Endodermal cell (in vitro differentiated cells): ENCODE data around the gene TMEM108. TPM values are rescaled to one million over a fixed set of nuclear protein-coding genes. Genes with fewer than 3 reads are reported as not detected.

Source experiments
- DNase-seq: peaks from one replicate; pipeline ENCODE4 v3.0.0-alpha.2; 2017
- H3K27ac ChIP-seq: 2 replicates; pipeline ENCODE4 v1.5.1; 2013; ENCODE audit warnings: mild to moderate bottlenecking, low read depth, low read length, moderate library complexity
- H3K27me3 ChIP-seq: 2 replicates; pipeline ENCODE4 v1.6.1; 2013; ENCODE audit warnings: mild to moderate bottlenecking, low read length, moderate library complexity; ENCODE audit not compliant: insufficient read depth, control insufficient read depth, poor library complexity, severe bottlenecking
- H3K36me3 ChIP-seq: 2 replicates; pipeline ENCODE4 v1.7.0; 2013; ENCODE audit warnings: mild to moderate bottlenecking, low read length, moderate library complexity; ENCODE audit not compliant: control insufficient read depth, insufficient read depth
- H3K4me1 ChIP-seq: one replicate; pipeline ENCODE4 v1.7.0; 2013; ENCODE audit warnings: low read length; ENCODE audit not compliant: control insufficient read depth, insufficient read depth
- H3K4me3 ChIP-seq: 2 replicates; pipeline ENCODE4 v1.5.1; 2013; ENCODE audit warnings: mild to moderate bottlenecking, low read length, moderate library complexity
- H3K9ac ChIP-seq: 2 replicates; pipeline ENCODE4 v1.6.1; 2013; ENCODE audit warnings: mild to moderate bottlenecking, low read length, moderate library complexity; ENCODE audit not compliant: poor library complexity, severe bottlenecking; ENCODE audit errors: extremely low read depth
- H3K9me3 ChIP-seq: 2 replicates; pipeline ENCODE4 v1.6.1; 2013; ENCODE audit warnings: mild to moderate bottlenecking, low read length, moderate library complexity; ENCODE audit not compliant: control insufficient read depth
- H3K27ac Mint-ChIP-seq: 2 replicates; pipeline ENCODE4 v1.8.0; 2020; ENCODE audit warnings: mixed read lengths
- H3K27me3 Mint-ChIP-seq: 2 replicates; pipeline ENCODE4 v1.8.0; 2021; ENCODE audit warnings: mild to moderate bottlenecking, mixed read lengths; ENCODE audit not compliant: insufficient read depth
- H3K36me3 Mint-ChIP-seq: 2 replicates; pipeline ENCODE4 v1.8.0; 2020; ENCODE audit warnings: low read depth, mixed read lengths
- H3K4me1 Mint-ChIP-seq: 2 replicates; pipeline ENCODE4 v1.8.0; 2020; ENCODE audit warnings: mixed read lengths
- H3K4me3 Mint-ChIP-seq: 2 replicates; pipeline ENCODE4 v1.8.0; 2020; ENCODE audit warnings: mild to moderate bottlenecking, moderate library complexity, mixed read lengths
- H3K9me3 Mint-ChIP-seq: 2 replicates; pipeline ENCODE4 v1.8.0; 2020; ENCODE audit warnings: mild to moderate bottlenecking, mixed read lengths
- WGBS, 2 experiments: methylation state at CpG; one replicate each; pipeline versions ENCODE4 v1.1.5 to v1.1.7; 2013; ENCODE audit warnings: missing lambda C conversion rate in 2 of 2, mixed read lengths in 1 of 2; ENCODE audit not compliant: insufficient coverage in 1 of 2, insufficient read length in 1 of 2; 5-methylcytosine and 5-hydroxymethylcytosine counted together
- total RNA-seq, 2 donors: library from RNA; stranded (reverse); fragmentation: NEBNext Ultra II Directional in 1 of 2; extraction: Animal tissue kit (Norgen Biotek cat#: 25700) in 1 of 2; gene quantifications; 2 replicates in 1 of 2; 3 replicates in 1 of 2; pipeline ENCODE4 v1.2.1, GENCODE V29; 2021
- TF ChIP-seq, protein P1 (sequence below): fragments of 200-600 bp; sonication (generic); conservative IDR thresholded peaks from 2 replicates; pipeline ENCODE4 v1.5.0; 2021; ENCODE audit warnings: antibody characterized with exemption, mild to moderate bottlenecking

TMEM108 gene
- total RNA-seq, 2 donors from 2014 or later: 4.8 to 7.9 TPM

DNA sequence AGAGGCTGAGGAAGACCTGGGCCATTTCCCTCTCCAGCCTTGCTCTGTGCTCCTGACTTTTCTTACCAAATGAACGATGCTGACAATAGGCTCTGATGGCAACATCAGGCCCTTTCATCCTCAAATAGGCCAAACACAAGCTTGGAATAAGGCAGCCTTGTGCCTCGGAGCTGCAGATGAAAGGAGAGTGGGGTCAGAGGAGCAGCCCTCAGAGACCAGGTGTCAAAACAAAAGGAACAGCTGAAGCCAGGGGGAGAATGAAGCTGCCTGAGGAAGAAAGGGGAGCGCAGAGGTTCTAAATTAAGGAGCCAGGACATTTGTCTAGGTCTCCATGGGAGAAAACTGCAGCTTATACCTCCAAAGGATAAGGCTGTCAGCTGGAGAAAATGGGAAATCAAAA is 366.7 kb downstream of the TMEM108 start:
- TF ChIP-seq, protein P1, sequence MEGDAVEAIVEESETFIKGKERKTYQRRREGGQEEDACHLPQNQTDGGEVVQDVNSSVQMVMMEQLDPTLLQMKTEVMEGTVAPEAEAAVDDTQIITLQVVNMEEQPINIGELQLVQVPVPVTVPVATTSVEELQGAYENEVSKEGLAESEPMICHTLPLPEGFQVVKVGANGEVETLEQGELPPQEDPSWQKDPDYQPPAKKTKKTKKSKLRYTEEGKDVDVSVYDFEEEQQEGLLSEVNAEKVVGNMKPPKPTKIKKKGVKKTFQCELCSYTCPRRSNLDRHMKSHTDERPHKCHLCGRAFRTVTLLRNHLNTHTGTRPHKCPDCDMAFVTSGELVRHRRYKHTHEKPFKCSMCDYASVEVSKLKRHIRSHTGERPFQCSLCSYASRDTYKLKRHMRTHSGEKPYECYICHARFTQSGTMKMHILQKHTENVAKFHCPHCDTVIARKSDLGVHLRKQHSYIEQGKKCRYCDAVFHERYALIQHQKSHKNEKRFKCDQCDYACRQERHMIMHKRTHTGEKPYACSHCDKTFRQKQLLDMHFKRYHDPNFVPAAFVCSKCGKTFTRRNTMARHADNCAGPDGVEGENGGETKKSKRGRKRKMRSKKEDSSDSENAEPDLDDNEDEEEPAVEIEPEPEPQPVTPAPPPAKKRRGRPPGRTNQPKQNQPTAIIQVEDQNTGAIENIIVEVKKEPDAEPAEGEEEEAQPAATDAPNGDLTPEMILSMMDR: no peak
- Histone ChIP-seq H3K9me3 (no peaks in the 10 kb centered on the region), H3K4me1 (no peaks in the 10 kb centered on the region), H3K27ac (peak overlapping the region; percentile 87), H3K36me3 (no peaks in the 10 kb centered on the region), H3K9ac (no peak overlapping the region), H3K4me3 (no peak overlapping the region), H3K27me3 (no peaks in the 10 kb centered on the region)
- Mint-ChIP-seq H3K4me1 (no peaks in the 10 kb centered on the region), H3K36me3 (no peaks in the 10 kb centered on the region), H3K27me3 (no peaks in the 10 kb centered on the region), H3K9me3 (no peaks in the 10 kb centered on the region), H3K4me3 (no peak overlapping the region), H3K27ac (no peak overlapping the region)
- 66 to 69% methylated on average over 2 to 3 of the region's 3 CpGs for WGBS, 2 experiments
- DNase-seq: peak; percentile 35

DNA sequence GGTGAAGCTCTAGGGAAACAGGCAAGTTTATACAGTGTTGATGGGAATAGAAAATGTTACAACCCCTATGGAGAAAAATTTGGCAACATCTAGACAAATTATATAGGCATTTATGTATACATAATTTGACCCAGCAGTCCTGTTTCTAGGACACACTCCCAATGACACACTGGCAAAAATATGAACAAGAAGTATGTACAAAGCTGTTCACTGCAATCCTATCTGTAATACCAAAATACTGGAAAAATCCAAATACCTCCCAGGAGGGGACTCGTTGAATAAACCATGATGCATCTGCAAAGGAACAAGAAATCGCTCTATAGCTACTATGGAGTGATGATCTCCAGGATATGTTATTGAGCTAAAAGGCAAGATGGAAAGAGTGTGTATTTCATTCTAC is 370.2 kb downstream of the TMEM108 start:
- no peak for DNase-seq
- Mint-ChIP-seq H3K9me3 (no peaks in the 10 kb centered on the region), H3K27ac (no peak overlapping the region), H3K4me1 (no peaks in the 10 kb centered on the region), H3K4me3 (no peak overlapping the region), H3K36me3 (no peaks in the 10 kb centered on the region), H3K27me3 (peaks cover 4% of the 10 kb centered on the region)
- TF ChIP-seq, protein P1: no peak
- H3K9ac ChIP-seq: no peak overlapping the region
- H3K36me3 ChIP-seq: no peaks in the 10 kb centered on the region
- 96% methylated on average over 2 of the region's 2 CpGs; no CpG with 5 or more reads in 1 of the 2 experiments for WGBS, 2 experiments
- no peak overlapping the region for H3K4me3 ChIP-seq
- no peaks in the 10 kb centered on the region for H3K9me3 ChIP-seq
- H3K27ac ChIP-seq: no peak overlapping the region
- no peaks in the 10 kb centered on the region for H3K27me3 ChIP-seq
- no peaks in the 10 kb centered on the region for H3K4me1 ChIP-seq

- H3K27me3 Mint-ChIP-seq: peaks cover 4% of the 10 kb centered on the region
- Histone ChIP-seq H3K9ac (no peak overlapping the region), H3K9me3 (no peaks in the 10 kb centered on the region), H3K27me3 (no peaks in the 10 kb centered on the region), H3K27ac (no peak overlapping the region), H3K36me3 (no peaks in the 10 kb centered on the region), H3K4me1 (no peaks in the 10 kb centered on the region), H3K4me3 (no peak overlapping the region)
- H3K36me3 Mint-ChIP-seq: no peaks in the 10 kb centered on the region
- no peak overlapping the region for H3K4me3 Mint-ChIP-seq
- H3K27ac Mint-ChIP-seq: no peak overlapping the region
- H3K4me1 Mint-ChIP-seq: no peaks in the 10 kb centered on the region
- H3K9me3 Mint-ChIP-seq: no peaks in the 10 kb centered on the region
- 88 to 100% methylated on average over 1 to 2 of the region's 2 CpGs for WGBS, 2 experiments
- DNase-seq: no peak
- TF ChIP-seq, protein P1: no peak
Observed at GRCh38 chr3:133408961-133409360, 370.8 kb downstream of the TMEM108 start.
